MM.1S (cell line): Measurements from ENCODE around the gene RELN.

Source experiments
- EZH2 ChIP-seq: fragments of 300-600 bp; sonication (generic); optimal IDR thresholded peaks from 2 replicates; pipeline ENCODE3; 2017; ENCODE audit warnings: low read depth, mild to moderate bottlenecking, antibody characterized with exemption, low read length, mixed read lengths
- EZH2phosphoT487 ChIP-seq: fragments of 300-600 bp; sonication (generic); IDR thresholded peaks from 2 replicates; pipeline ENCODE4 v1.6.1; 2018; ENCODE audit warnings: antibody characterized with exemption, low read length
- TF ChIP-seq, protein P1 (sequence below): fragments of 300-600 bp; sonication (generic); IDR thresholded peaks from 2 replicates; pipeline ENCODE4 v1.5.1; 2016; ENCODE audit warnings: antibody characterized with exemption, low read length, mixed read lengths

DNA sequence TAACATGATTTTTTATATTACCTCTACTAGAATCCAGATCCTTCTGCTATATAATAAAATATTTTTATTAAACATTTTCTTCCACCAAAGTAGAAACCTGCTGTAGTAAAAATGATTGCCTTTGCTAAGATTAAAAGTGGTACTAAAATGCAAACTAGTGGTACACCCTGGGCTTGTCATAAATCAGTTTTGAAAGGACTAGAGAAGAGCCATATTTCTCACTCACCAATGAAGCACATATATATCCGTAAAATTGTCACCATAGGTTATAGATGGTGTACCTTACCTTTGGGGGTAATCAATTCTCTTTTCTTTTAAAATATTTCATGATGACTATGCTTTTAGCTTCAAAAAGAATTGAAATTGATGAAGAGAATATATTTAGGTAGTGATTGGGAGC, 290.4 kb downstream of the RELN start:
- TF ChIP-seq, protein P1, sequence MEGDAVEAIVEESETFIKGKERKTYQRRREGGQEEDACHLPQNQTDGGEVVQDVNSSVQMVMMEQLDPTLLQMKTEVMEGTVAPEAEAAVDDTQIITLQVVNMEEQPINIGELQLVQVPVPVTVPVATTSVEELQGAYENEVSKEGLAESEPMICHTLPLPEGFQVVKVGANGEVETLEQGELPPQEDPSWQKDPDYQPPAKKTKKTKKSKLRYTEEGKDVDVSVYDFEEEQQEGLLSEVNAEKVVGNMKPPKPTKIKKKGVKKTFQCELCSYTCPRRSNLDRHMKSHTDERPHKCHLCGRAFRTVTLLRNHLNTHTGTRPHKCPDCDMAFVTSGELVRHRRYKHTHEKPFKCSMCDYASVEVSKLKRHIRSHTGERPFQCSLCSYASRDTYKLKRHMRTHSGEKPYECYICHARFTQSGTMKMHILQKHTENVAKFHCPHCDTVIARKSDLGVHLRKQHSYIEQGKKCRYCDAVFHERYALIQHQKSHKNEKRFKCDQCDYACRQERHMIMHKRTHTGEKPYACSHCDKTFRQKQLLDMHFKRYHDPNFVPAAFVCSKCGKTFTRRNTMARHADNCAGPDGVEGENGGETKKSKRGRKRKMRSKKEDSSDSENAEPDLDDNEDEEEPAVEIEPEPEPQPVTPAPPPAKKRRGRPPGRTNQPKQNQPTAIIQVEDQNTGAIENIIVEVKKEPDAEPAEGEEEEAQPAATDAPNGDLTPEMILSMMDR = no peak
- no peak for TF ChIP-seq EZH2phosphoT487
- TF ChIP-seq EZH2 = no peak
